Neutrophil (primary cell): ENCODE data around the gene ATP5F1E.
"Not testable (repeated sequence)": the region's sequence is repeated elsewhere in the genome, so short reads cannot be mapped to it uniquely, and the experiment has no call there.

ENCODE experiments used
- H3K27ac ChIP-seq: fragments of 200-600 bp; sonication (generic); 2 replicates; pipeline ENCODE4 v1.5.1; 2016; ENCODE audit warnings: mild to moderate bottlenecking, moderate library complexity
- H3K27me3 ChIP-seq: fragments of 200-600 bp; sonication (generic); 2 replicates; pipeline ENCODE4 v1.6.0; 2016; ENCODE audit warnings: mild to moderate bottlenecking
- H3K36me3 ChIP-seq: fragments of 200-600 bp; sonication (generic); 2 replicates; pipeline ENCODE4 v1.5.1; 2017
- H3K4me1 ChIP-seq, 2 experiments: fragments of 200-600 bp in 1 of 2; sonication (generic) in 1 of 2; 1 replicate in 1 of 2; 2 replicates in 1 of 2; pipeline versions ENCODE4 v1.5.1 to v1.6.1; 2013 to 2016; ENCODE audit warnings: low read depth in 1 of 2, low read length in 1 of 2, mild to moderate bottlenecking in 1 of 2, moderate library complexity in 1 of 2; ENCODE audit not compliant: control insufficient read depth in 1 of 2, insufficient read depth in 1 of 2
- H3K4me3 ChIP-seq, 2 experiments: fragments of 200-600 bp in 1 of 2; sonication (generic) in 1 of 2; 1 replicate in 1 of 2; 2 replicates in 1 of 2; pipeline ENCODE4 v1.5.1; 2013 to 2016; ENCODE audit warnings: low read depth in 1 of 2, low read length in 1 of 2, mild to moderate bottlenecking in 1 of 2, moderate library complexity in 1 of 2
- H3K9me3 ChIP-seq: fragments of 200-600 bp; sonication (generic); 2 replicates; pipeline ENCODE4 v1.5.1; 2016
- CTCF ChIP-seq: fragments of 200-600 bp; sonication (generic); IDR thresholded peaks from 2 replicates; pipeline ENCODE4 v1.5.1; 2016; ENCODE audit warnings: antibody characterized with exemption

Gene ATP5F1E

GRCh38 chr20:58985656-58986055 is 46.5 kb downstream of the ATP5F1E start:
- TF ChIP-seq CTCF: no peak
- H3K27ac ChIP-seq: no peak overlapping the region
- peaks cover 6 to 10% of the 10 kb centered on the region in 2 experiments for H3K4me1 ChIP-seq
- no peaks in the 10 kb centered on the region for H3K9me3 ChIP-seq
- H3K4me3 ChIP-seq: no peak overlapping the region
- H3K36me3 ChIP-seq: peaks cover 52% of the 10 kb centered on the region
- H3K27me3 ChIP-seq: no peaks in the 10 kb centered on the region

- H3K27ac ChIP-seq: no peak overlapping the region
- H3K27me3 ChIP-seq: no peaks in the 10 kb centered on the region
- no peak for TF ChIP-seq CTCF
- H3K36me3 ChIP-seq: peaks cover 43% of the 10 kb centered on the region
- no peaks in the 10 kb centered on the region for H3K9me3 ChIP-seq
- H3K4me3 ChIP-seq: no peak overlapping the region
- H3K4me1 ChIP-seq: peaks cover 10 to 13% of the 10 kb centered on the region in 2 experiments
Observed at GRCh38 chr20:58984691-58985090, 47.4 kb downstream of the ATP5F1E start.

- peaks cover 10 to 13% of the 10 kb centered on the region in 2 experiments for H3K4me1 ChIP-seq
- H3K9me3 ChIP-seq, H3K4me3 ChIP-seq, H3K27ac ChIP-seq, H3K27me3 ChIP-seq: not testable (repeated sequence)
- H3K36me3 ChIP-seq: peaks cover 27% of the 10 kb centered on the region
Observed at GRCh38 chr20:58983115-58983468, 49.0 kb downstream of the ATP5F1E start.

- Histone ChIP-seq H3K36me3 (peaks cover 22% of the 10 kb centered on the region), H3K9me3 (no peaks in the 10 kb centered on the region), H3K27ac (no peak overlapping the region), H3K4me3 (no peak overlapping the region), H3K27me3 (no peaks in the 10 kb centered on the region), H3K4me1 (peaks cover 10 to 13% of the 10 kb centered on the region in 2 experiments)
- TF ChIP-seq CTCF: no peak
Observed at GRCh38 chr20:58982406-58983114, 49.6 kb downstream of the ATP5F1E start.

GRCh38 chr20:58981628-58982364 is 50.3 kb downstream of the ATP5F1E start:
- H3K27ac ChIP-seq: peak overlapping the region; percentile 69
- no peaks in the 10 kb centered on the region for H3K27me3 ChIP-seq
- no peaks in the 10 kb centered on the region for H3K9me3 ChIP-seq
- peaks cover 10 to 13% of the 10 kb centered on the region in 2 experiments for H3K4me1 ChIP-seq
- TF ChIP-seq CTCF: no peak
- peak overlapping the region; percentile 89 for H3K4me3 ChIP-seq
- peaks cover 14% of the 10 kb centered on the region for H3K36me3 ChIP-seq
